Measurements from ENCODE around the gene KIAA1191. TPM values are rescaled to one million over a fixed set of nuclear protein-coding genes. Genes with fewer than 3 reads are reported as not detected.

The KIAA1191 gene
- total RNA-seq, 1 experiment from 2014 or later = 99.0 TPM

DNA sequence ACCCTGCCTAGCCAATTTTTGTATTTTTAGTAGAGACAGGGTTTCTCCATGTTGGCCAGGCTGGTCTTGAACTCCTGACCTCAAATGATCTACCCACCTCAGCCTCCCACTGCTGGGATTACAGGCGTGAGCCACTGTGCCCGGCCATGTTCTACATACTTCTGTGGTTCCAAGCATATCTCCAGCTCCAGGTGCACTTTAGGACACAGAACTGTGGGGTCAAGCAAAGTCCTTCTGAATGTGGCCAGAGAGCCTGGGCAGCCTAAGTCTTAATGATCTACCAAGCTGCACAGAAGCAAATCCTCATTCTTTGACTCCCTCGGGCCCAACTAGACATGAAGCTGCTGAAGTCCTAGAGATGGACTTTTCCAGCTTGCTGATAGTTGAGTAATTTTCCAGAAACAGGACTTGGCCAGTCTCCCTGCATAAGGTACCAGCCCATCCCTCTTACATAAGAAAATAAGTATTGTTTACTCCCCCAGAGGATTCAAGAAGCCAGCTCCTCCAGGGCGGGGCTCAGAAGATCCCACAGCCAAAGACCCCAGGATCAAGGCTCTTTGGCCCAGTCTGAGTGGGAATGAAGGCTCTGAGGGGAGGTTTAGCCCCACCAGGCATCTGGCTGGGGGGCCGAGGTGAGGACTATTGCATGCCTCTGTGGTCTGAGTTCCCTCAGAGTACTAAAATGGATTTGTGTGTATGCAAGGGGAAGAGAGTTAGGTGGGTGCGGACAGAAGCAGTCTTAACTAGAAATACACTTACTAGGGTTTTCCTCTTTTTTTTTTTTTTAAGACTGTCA, 46.1 kb upstream of the KIAA1191 start:
- Histone ChIP-seq H2AFZ (ENCODE audit: low read depth, low read length, poor library complexity, severe bottlenecking) (no peak overlapping the region), H3K36me3 (ENCODE audit: control insufficient read depth in 1 of 2, insufficient read depth in 2 of 2, low read length in 2 of 2) (peaks cover 0 to 5% of the 10 kb centered on the region in 2 experiments; a peak in 3 of 4 replicates), H3K27ac (ENCODE audit: low read depth, low read length) (no peak overlapping the region), H3K79me2 (ENCODE audit: insufficient read depth, low read length) (peaks cover 2% of the 10 kb centered on the region; the same call in 1 of the 2 replicates), H3K4me1 (ENCODE audit: control insufficient read depth in 1 of 2, insufficient read depth in 2 of 2, low read length in 2 of 2) (peaks cover 12 to 25% of the 10 kb centered on the region in 2 experiments; a peak in 3 of 4 replicates), H4K20me1 (ENCODE audit: insufficient read depth) (no peaks in the 10 kb centered on the region), H3K9me3 (ENCODE audit: control insufficient read depth in 1 of 2, insufficient read depth in 1 of 2, low read depth in 1 of 2, low read length in 2 of 2) (no peaks in the 10 kb centered on the region), H3K27me3 (ENCODE audit: insufficient read depth, low read length) (no peaks in the 10 kb centered on the region), H3K4me2 (ENCODE audit: low read length) (no peak overlapping the region), H3K9me2 (ENCODE audit: insufficient read depth) (no peaks in the 10 kb centered on the region), H3K9ac (ENCODE audit: low read length) (no peak overlapping the region), H3K4me3 (replicated peaks in 1 of 2; ENCODE audit: low read depth in 1 of 2, low read length in 2 of 2) (no peak overlapping the region)
- TF ChIP-seq EGR1 (IDR thresholded peaks at IDR 0.05; ENCODE audit: low read depth) = no peak
- TF ChIP-seq, protein P1, sequence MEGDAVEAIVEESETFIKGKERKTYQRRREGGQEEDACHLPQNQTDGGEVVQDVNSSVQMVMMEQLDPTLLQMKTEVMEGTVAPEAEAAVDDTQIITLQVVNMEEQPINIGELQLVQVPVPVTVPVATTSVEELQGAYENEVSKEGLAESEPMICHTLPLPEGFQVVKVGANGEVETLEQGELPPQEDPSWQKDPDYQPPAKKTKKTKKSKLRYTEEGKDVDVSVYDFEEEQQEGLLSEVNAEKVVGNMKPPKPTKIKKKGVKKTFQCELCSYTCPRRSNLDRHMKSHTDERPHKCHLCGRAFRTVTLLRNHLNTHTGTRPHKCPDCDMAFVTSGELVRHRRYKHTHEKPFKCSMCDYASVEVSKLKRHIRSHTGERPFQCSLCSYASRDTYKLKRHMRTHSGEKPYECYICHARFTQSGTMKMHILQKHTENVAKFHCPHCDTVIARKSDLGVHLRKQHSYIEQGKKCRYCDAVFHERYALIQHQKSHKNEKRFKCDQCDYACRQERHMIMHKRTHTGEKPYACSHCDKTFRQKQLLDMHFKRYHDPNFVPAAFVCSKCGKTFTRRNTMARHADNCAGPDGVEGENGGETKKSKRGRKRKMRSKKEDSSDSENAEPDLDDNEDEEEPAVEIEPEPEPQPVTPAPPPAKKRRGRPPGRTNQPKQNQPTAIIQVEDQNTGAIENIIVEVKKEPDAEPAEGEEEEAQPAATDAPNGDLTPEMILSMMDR (IDR thresholded peaks at IDR 0.05 in 2 of 3, conservative IDR thresholded peaks at IDR 0.05 in 1 of 3; ENCODE audit: borderline replicate concordance in 1 of 3, insufficient read depth in 1 of 3, low read depth in 2 of 3, low read length in 2 of 3) = no peak
- TF ChIP-seq, protein P2, sequence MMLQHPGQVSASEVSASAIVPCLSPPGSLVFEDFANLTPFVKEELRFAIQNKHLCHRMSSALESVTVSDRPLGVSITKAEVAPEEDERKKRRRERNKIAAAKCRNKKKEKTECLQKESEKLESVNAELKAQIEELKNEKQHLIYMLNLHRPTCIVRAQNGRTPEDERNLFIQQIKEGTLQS (IDR thresholded peaks at IDR 0.05) = no peak
- no peak for TF ChIP-seq ZNF274 (IDR thresholded peaks at IDR 0.05; ENCODE audit: low read depth, low read length)
- TF ChIP-seq ZFX (IDR thresholded peaks at IDR 0.05) = no peak
- ChIA-PET POLR2A (no interaction called here), RAD21 (ENCODE audit: low non-redundant PET in 1 of 2, low total read pairs in 2 of 2, uncharacterized antibody in 2 of 2, unreplicated experiment in 2 of 2) (interaction anchor here in 1 of 2 experiments (0.7 kb wide), 1 partner anchor 266 kb away, joined by 4 read pairs; no protein-coding TSS in a partner anchor), CTCF (no interaction called here)
- no peak for DNase-seq (ENCODE audit: low read depth, low spot score)
- BruUV-seq (replicated peaks) = no TSS peak
- intact Hi-C loops (cut with micrococcal nuclease) = no loop called here
- no peak for ATAC-seq
